Stimulated activated CD8-positive, alpha-beta memory T cell treated with anti-CD3 and anti-CD28 coated beads, Interleukin-12 subunit alpha, Interleukin-12 subunit beta, amount 100 ng/mL, for 24 hours (primary cell): ENCODE results near the gene ACP1.

Experiments used
- DNase-seq: peaks from one replicate; pipeline ENCODE4 v3.0.0-alpha.2; 2020; ENCODE audit errors: extremely low read depth

Gene ACP1

GRCh38 chr2:280650-281110 is 15.9 kb downstream of the ACP1 start:
- no peak for DNase-seq

- no peak for DNase-seq
Measured at GRCh38 chr2:281381-281780, 16.6 kb downstream of the ACP1 start.

GRCh38 chr2:282371-283263 is 17.9 kb downstream of the ACP1 start:
- no peak for DNase-seq

GRCh38 chr2:283996-284794 is 19.4 kb downstream of the ACP1 start:
- DNase-seq = no peak

GRCh38 chr2:284896-285492 is 20.2 kb downstream of the ACP1 start:
- no peak for DNase-seq

GRCh38 chr2:285531-285930 is 20.8 kb downstream of the ACP1 start:
- no peak for DNase-seq

- no peak for DNase-seq
Measured at GRCh38 chr2:286035-286434, 21.3 kb downstream of the ACP1 start.

GRCh38 chr2:286774-287392 is 22.1 kb downstream of the ACP1 start:
- no peak for DNase-seq

GRCh38 chr2:287471-287885 is 22.7 kb downstream of the ACP1 start:
- DNase-seq = no peak

- DNase-seq = no peak
Measured at GRCh38 chr2:287911-288757, 23.4 kb downstream of the ACP1 start, which contains the start of gene ALKAL2. ALKAL2 (minus strand) TSS chr2:288091; CDS start chr2:287835, 256 bp downstream.

- DNase-seq = no peak
Measured at GRCh38 chr2:288758-289361, 24.1 kb downstream of the ACP1 start.

- no peak for DNase-seq
Measured at GRCh38 chr2:289362-290089, 24.8 kb downstream of the ACP1 start.

- no peak for DNase-seq
Measured at GRCh38 chr2:290090-290722, 25.5 kb downstream of the ACP1 start.

- DNase-seq = no peak
Measured at GRCh38 chr2:295090-295489, 30.3 kb downstream of the ACP1 start.

- DNase-seq = no peak
Measured at GRCh38 chr2:296354-296753, 31.6 kb downstream of the ACP1 start.

GRCh38 chr2:305366-305765 is 40.6 kb downstream of the ACP1 start:
- DNase-seq = no peak

- DNase-seq = no peak
Measured at GRCh38 chr2:309148-309953, 44.6 kb downstream of the ACP1 start.

- no peak for DNase-seq
Measured at GRCh38 chr2:309954-310510, 45.3 kb downstream of the ACP1 start.
